Bronchial epithelial cell (primary cell): ENCODE measurements around the gene TMEM143. TPM values are rescaled to one million over a fixed set of nuclear protein-coding genes. Genes with fewer than 3 reads are reported as not detected.
A peak's percentile ranks its signal among the peaks of the same experiment; 100 is the strongest.
"Not testable (repeated sequence)": the region's sequence is repeated elsewhere in the genome, so short reads cannot be mapped to it uniquely, and the experiment has no call there.

ENCODE experiments used
- DNase-seq: peaks from one replicate; pipeline ENCODE4 v3.0.0-alpha.2; 2010; ENCODE audit warnings: low read depth
- FAIRE-seq: peaks from 2 replicates; lab custom pipeline; 2011; peaks lifted over from hg19 to GRCh38; lab: Jason Lieb, UNC
- H3K27me3 ChIP-seq: 2 replicates; pipeline ENCODE4 v1.5.1; 2011; ENCODE audit warnings: low read length; ENCODE audit not compliant: control insufficient read depth, insufficient read depth
- H3K36me3 ChIP-seq: 2 replicates; pipeline ENCODE4 v1.5.1; 2011; ENCODE audit warnings: low read length; ENCODE audit not compliant: control insufficient read depth, insufficient read depth
- H3K4me3 ChIP-seq: 2 replicates; pipeline ENCODE4 v1.5.1; 2011; ENCODE audit warnings: mild to moderate bottlenecking, low read depth, low read length, control low read depth
- CTCF ChIP-seq: IDR thresholded peaks from 2 replicates; pipeline ENCODE4 v1.5.1; 2011; ENCODE audit warnings: mild to moderate bottlenecking, moderate library complexity, low read length, control low read depth, inconsistent platforms; ENCODE audit not compliant: insufficient read depth, severe bottlenecking
- total RNA-seq: library from RNA; depleted of rRNA; stranded (reverse); fragments of >200 nt; gene quantifications from 2 replicates; pipeline ENCODE4 v1.2.1, GENCODE V29; 2014

The TMEM143 gene
- total RNA-seq, 1 donor from 2014 or later: 0.79 TPM

DNA sequence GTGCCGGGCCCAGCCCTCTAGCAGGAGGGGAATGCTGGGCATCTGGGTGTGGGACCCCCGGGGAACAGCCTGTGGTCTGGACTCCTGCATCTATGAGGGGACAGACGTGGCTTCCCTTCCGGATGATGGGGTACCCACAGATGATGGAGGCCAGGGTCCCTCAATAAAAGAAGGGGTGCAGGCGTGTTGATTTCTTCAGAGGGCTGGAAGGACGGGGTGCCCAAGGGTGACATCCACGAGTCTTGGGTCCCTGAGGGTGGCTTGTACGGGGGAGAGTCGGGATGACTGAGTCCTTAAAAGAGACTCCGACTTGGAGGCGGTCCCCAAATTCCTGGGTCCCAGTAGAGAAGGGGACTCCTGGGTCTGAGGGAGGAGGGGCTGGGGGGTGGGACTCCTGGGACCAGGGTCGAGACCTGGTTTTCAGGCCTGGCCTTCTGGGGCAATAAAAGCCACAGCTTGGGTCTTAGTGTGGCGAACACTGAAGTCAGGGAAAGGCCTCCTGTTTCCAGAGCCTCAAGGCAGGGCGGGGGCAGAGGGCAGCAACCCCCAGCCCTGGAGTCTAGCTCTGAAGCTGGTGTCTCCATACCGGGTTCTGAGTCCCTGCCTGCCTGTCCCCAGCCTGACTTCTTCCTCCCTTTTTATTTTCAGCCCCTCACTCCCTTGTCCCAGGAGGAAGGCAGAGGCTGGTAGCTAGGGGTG lies 29.3 kb upstream of the TMEM143 start:
- no peak overlapping the region for H3K4me3 ChIP-seq
- TF ChIP-seq CTCF: no peak
- DNase-seq: no peak
- H3K27me3 ChIP-seq: peaks cover 18% of the 10 kb centered on the region
- H3K36me3 ChIP-seq: peaks cover 6% of the 10 kb centered on the region
- no peak for FAIRE-seq

DNA sequence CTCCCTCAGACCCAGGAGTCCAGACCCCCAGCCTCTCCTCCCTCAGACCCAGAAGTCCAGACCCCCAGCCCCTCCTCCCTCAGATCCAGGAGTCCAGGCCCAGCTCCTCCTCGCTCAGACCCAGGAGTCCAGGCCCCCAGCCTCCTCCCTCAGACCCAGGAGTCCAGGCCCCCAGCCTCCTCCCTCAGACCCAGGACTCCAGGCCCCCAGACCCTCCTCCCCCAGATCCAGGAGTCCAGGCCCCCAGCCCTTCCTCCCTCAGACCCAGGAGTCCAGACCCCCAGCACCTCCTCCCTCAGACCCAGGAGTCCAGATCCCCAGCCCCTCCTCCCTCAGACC lies 28.2 kb upstream of the TMEM143 start:
- Histone ChIP-seq H3K27me3 (peaks cover 18% of the 10 kb centered on the region), H3K36me3 (peaks cover 11% of the 10 kb centered on the region)
- not testable (repeated sequence) for H3K4me3 ChIP-seq, FAIRE-seq, DNase-seq

- Histone ChIP-seq H3K4me3 (peak within 1 kb of the TSS; percentile 98), H3K27me3 (peaks cover 18% of the 10 kb centered on the region), H3K36me3 (peaks cover 11% of the 10 kb centered on the region)
- DNase-seq (peak; percentile 32), FAIRE-seq (no peak)
- peak; percentile 99 for TF ChIP-seq CTCF
Measured at GRCh38 chr19:48391100-48392005, 27.6 kb upstream of the TMEM143 start, which contains the start of gene KDELR1. KDELR1 (minus strand) TSS chr19:48391551; CDS start chr19:48391358, 193 bp downstream.

DNA sequence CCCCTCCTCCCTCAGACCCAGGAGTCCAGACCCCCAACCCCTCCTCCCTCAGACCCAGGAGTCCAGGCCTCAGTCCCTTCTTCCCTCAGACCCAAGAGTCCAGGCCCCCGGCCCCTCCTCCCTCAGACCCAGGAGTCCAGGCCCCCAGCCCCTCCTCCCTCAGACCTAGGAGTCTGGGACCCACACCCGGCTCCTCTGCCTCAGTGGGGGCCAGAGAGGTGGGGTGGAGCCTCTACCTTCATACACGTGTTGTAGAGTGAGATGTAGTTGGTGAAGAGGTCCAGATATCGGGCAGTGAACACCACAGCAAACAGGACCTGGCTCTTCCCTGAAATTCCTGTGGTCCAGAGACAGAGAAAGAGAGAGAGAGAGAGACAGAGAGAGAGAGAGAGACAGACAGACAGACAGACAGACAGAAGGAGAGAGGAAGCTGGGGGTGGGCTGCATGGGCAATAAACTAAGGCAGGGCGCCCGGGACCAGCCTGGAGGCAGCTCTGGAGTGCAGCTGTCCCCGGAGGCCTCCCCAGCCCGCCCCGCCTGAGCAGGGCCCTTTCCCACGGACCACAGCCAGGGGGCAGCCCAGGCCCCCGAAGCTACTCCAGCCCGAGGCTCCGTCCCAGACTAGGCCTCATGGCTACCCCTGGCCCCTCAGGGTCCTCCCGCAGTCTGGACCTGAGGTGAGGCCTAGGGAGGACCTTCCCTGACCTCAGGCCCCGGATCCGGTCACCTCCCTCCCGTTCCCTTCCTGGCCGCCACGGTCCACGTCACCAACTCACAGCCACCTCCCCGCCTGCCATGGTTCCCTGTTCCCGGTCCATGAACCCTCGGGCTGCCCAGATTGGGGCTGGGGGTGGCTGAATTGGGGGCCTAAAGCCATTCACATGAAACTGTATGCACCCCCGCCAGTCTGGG lies 26.7 kb upstream of the TMEM143 start:
- no peak for DNase-seq
- Histone ChIP-seq H3K36me3 (peaks cover 15% of the 10 kb centered on the region), H3K27me3 (peaks cover 12% of the 10 kb centered on the region), H3K4me3 (peak overlapping the region; percentile 98)
- TF ChIP-seq CTCF: peak; percentile 87
- no peak for FAIRE-seq

DNA sequence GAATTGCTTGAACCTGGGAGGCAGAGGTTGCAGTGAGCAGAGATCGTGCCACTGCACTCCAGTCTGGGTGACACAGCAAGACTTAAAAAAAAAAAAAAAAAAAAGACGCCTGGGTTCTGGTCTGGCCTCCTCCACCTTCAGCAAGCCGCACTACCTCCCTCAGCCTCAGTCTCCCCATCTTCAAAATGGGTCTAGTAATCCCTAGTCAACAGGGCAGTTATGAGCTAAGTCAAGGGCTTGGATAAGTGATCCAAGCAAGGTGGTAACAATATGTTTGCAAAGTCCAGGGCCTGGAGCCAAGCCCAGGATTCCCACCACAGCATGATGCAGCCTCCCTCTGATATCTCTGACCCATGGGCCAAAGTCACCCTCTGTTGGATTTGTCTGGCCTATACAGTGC lies 23.2 kb upstream of the TMEM143 start:
- Histone ChIP-seq H3K27me3 (no peaks in the 10 kb centered on the region), H3K36me3 (peaks cover 27% of the 10 kb centered on the region), H3K4me3 (no peak overlapping the region)
- TF ChIP-seq CTCF: no peak
- no peak for DNase-seq
- no peak for FAIRE-seq
